ENCODE measurements around the gene CROCC2.

CROCC2 gene

GRCh38 chr2:240963065-240963867, 57.1 kb downstream of the CROCC2 start:
- no peaks in the 10 kb centered on the region for H3K27me3 ChIP-seq (ENCODE audit: insufficient read depth, low read length, poor library complexity)
- no peak for ATAC-seq (ENCODE audit: insufficient read depth, low read depth)
- no peak overlapping the region for H2AFZ ChIP-seq (ENCODE audit: low read depth, low read length)
- no peaks in the 10 kb centered on the region for H4K20me1 ChIP-seq (ENCODE audit: insufficient read depth, low read length)
- no peak overlapping the region for H3K27ac ChIP-seq (ENCODE audit: low read length)
- DNase-seq, result no peak
- H3K4me2 ChIP-seq (ENCODE audit: insufficient read depth, low read length), result no peak overlapping the region
- H3K4me3 ChIP-seq (ENCODE audit: low read depth in 1 of 2, low read length in 2 of 2), result no peak overlapping the region
- H3K4me1 ChIP-seq (ENCODE audit: insufficient read depth, low read length), result no peaks in the 10 kb centered on the region
- H3K79me2 ChIP-seq (ENCODE audit: insufficient read depth, low read length), result no peaks in the 10 kb centered on the region
- no peaks in the 10 kb centered on the region for H3K36me3 ChIP-seq (ENCODE audit: insufficient read depth, low read length)
- H3K9ac ChIP-seq (ENCODE audit: low read depth, low read length), result no peak overlapping the region
- H3K9me3 ChIP-seq (ENCODE audit: insufficient read depth, low read length, severe bottlenecking), result no peaks in the 10 kb centered on the region
- TF ChIP-seq EZH2 (IDR thresholded peaks at IDR 0.05; ENCODE audit: borderline replicate concordance, low read depth, low read length, severe bottlenecking), result no peak
- TF ChIP-seq CTCF (IDR thresholded peaks at IDR 0.05; ENCODE audit: borderline replicate concordance, extremely low read depth, low read length, poor library complexity, severe bottlenecking), result no peak

GRCh38 chr2:240963868-240964703, 58.0 kb downstream of the CROCC2 start:
- no peaks in the 10 kb centered on the region for H4K20me1 ChIP-seq (ENCODE audit: insufficient read depth, low read length)
- H3K36me3 ChIP-seq (ENCODE audit: insufficient read depth, low read length), result no peaks in the 10 kb centered on the region
- no peaks in the 10 kb centered on the region for H3K79me2 ChIP-seq (ENCODE audit: insufficient read depth, low read length)
- ATAC-seq (ENCODE audit: insufficient read depth, low read depth) (no peak), DNase-seq (no peak)
- no peaks in the 10 kb centered on the region for H3K27me3 ChIP-seq (ENCODE audit: insufficient read depth, low read length, poor library complexity)
- H3K9me3 ChIP-seq (ENCODE audit: insufficient read depth, low read length, severe bottlenecking), result no peaks in the 10 kb centered on the region
- H3K4me1 ChIP-seq (ENCODE audit: insufficient read depth, low read length), result no peaks in the 10 kb centered on the region
- no peak for TF ChIP-seq CTCF (IDR thresholded peaks at IDR 0.05; ENCODE audit: borderline replicate concordance, extremely low read depth, low read length, poor library complexity, severe bottlenecking)
- TF ChIP-seq EZH2 (IDR thresholded peaks at IDR 0.05; ENCODE audit: borderline replicate concordance, low read depth, low read length, severe bottlenecking), result no peak
- no peak overlapping the region for H3K4me2 ChIP-seq (ENCODE audit: insufficient read depth, low read length)
- H3K27ac ChIP-seq (ENCODE audit: low read length), result no peak overlapping the region
- no peak overlapping the region for H3K9ac ChIP-seq (ENCODE audit: low read depth, low read length)
- H2AFZ ChIP-seq (ENCODE audit: low read depth, low read length), result no peak overlapping the region
- H3K4me3 ChIP-seq (ENCODE audit: low read depth in 1 of 2, low read length in 2 of 2), result no peak overlapping the region

- no peak for ATAC-seq (ENCODE audit: insufficient read depth, low read depth)
- no peak overlapping the region for H3K4me2 ChIP-seq (ENCODE audit: insufficient read depth, low read length)
These were observed 58.7 kb downstream of the CROCC2 start for GRCh38 chr2:240964704-240965295.

More at GRCh38 chr2:240964704-240965295, 58.7 kb downstream of the CROCC2 start:
- no peak for TF ChIP-seq EZH2 (IDR thresholded peaks at IDR 0.05; ENCODE audit: borderline replicate concordance, low read depth, low read length, severe bottlenecking)
- no peak for TF ChIP-seq CTCF (IDR thresholded peaks at IDR 0.05; ENCODE audit: borderline replicate concordance, extremely low read depth, low read length, poor library complexity, severe bottlenecking)
- H3K4me3 ChIP-seq (ENCODE audit: low read depth in 1 of 2, low read length in 2 of 2), result no peak overlapping the region
- no peaks in the 10 kb centered on the region for H3K9me3 ChIP-seq (ENCODE audit: insufficient read depth, low read length, severe bottlenecking)
- H3K9ac ChIP-seq (ENCODE audit: low read depth, low read length), result no peak overlapping the region
- H3K27me3 ChIP-seq (ENCODE audit: insufficient read depth, low read length, poor library complexity), result no peaks in the 10 kb centered on the region
- no peak for DNase-seq
- no peaks in the 10 kb centered on the region for H4K20me1 ChIP-seq (ENCODE audit: insufficient read depth, low read length)
- no peaks in the 10 kb centered on the region for H3K36me3 ChIP-seq (ENCODE audit: insufficient read depth, low read length)
- no peak overlapping the region for H2AFZ ChIP-seq (ENCODE audit: low read depth, low read length)
- no peaks in the 10 kb centered on the region for H3K79me2 ChIP-seq (ENCODE audit: insufficient read depth, low read length)
- H3K4me1 ChIP-seq (ENCODE audit: insufficient read depth, low read length), result no peaks in the 10 kb centered on the region
- H3K27ac ChIP-seq (ENCODE audit: low read length), result no peak overlapping the region

Data from DND-41 (cell line).